GM19452 (cell line): ENCODE measurements around the gene RGS6.

Experiments
- ATAC-seq: cut with Tn5 transposase; IDR thresholded peaks from one replicate; pipeline ENCODE4 v1.9.1; 2021; ENCODE audit not compliant: unreplicated experiment

The RGS6 gene

DNA sequence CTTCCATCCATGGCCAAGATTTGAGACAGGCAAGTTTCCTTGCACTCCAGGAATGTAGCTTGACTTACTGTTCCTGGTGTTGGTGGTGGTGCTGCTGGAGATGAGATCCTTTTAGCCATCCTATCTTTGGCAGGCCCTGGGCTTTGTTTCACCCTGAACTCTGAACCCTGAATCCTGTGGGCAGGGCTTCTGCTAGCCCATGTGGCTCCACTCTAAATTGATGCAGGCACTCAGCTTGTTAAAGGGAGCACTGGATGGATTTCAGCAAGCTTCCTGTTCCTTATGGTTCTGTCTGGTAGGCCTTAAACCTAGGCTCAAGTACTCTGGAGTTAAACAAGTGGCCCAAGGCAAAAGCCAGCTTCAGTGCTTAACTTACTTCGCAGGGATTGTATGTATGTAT is 138.2 kb downstream of the RGS6 start:
- ATAC-seq = no peak

DNA sequence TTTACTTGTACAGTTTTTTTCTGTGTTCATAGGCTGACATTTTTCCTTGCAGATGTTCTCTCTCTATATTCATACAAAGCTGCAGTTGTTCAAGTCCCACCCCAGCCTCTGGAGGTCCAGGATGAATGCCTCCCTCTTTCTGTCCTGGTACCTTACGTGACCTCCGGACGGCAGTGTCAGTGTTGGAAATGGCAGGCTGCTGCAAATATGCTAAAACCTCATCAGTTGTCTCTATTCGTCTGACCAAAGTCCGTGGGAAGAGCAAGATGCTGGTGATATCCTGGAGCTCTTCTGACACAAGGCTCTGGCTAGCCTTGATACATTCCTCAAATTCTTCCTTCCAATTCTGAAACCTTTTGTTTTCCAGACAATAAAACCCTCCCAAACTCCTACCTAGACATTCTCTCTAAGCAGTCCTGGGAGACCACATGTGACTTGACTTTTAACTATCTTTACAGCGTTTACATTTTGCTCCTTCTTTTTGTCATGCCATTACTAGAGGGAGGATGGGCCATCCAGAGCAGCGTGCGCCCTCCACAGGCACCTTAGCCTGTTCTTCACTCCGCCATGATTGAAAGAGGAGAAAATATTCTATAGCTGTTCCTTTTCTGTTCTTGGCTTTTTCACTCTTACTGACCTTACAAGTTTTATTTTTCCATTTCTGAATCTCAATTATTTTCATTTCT is 143.6 kb downstream of the RGS6 start:
- no peak for ATAC-seq

DNA sequence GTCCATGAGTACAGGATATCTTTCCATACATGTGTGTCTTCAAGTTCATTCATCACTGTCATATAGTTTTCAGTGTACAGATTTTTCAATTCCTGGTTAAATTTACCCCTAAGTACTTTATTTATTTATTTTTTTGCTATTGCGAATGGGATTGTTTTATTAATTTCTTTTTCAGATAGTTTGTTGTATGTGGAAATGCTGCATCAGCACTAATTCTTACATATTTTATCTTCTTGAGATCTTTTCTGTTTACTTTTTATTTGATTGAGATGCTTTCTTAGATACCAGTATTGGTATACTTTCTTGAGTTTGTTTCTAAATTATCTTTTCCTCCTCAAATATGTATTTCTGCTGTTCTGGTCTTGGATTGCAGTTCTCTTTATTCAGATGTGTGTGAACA is 148.9 kb downstream of the RGS6 start:
- no peak for ATAC-seq

DNA sequence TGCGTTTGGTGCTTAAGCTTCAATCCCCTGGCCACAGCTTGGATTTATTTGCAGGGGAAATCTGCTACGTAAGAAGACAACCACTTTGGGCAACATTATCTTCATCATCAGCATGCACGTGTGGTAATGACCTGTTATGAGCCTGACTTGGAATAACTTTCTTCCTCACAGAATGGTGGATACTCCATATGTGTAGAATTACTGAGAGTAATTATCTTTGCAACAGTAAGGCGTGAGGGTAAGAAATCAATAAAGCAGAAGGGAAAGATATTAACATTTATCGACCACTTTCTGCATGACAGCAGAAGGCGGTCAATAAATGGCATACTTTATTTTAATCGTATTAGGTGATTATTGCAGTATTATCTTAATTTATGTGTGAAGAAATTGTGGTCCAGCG is 152.7 kb downstream of the RGS6 start:
- no peak for ATAC-seq

DNA sequence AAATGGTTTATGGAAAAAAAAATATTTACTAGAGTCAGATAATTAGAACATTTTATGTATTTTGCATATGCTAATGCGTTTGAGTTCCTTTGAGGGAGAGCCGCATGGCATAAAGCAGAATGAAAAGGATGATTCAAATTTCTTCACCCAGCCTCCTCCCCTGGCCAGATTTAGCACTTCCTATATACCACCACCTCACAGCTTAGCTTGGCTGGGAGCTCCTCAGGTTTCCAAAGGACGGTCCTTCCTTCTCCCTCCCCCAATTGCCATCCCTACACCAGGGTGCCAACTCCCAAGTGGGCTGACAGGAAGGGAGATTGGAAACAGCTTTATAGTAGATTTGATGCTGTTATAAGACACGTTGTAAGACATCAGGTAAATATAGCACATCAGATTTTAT is 157.4 kb downstream of the RGS6 start:
- ATAC-seq = no peak

DNA sequence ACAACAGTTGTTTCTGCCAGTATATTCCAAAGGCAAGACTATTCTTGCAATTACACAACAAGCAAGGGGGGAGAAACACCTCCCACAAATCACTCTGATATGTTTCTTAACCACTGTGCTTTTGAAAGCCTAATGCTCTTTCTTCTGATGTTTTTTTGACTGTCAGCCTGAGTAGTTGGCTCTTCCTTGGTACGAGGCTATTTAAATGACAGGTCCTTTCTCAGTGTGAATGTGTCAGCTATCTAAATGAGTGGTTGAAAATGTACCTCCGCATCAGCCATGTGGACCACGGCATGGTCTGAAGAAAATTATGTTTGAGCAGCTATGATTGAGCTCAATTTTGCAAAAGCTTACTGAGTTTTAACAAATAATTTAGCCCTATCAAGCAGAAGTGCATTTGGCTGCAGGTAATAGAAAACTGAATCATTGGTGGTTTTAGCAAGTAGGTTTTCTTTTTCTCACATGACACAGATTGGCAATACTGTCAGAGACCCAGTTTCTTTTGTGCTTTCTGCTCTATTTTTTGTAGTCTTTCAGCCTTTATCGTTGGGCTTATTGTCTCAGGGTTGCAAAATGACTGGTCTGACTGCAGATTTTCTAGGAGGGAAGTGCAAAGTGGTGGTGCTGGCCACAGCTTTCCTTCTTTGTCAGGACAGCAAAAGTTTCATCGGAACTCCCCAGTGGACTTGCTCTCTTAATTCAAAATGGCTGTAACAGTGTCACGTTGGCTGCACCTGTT is 162.8 kb downstream of the RGS6 start:
- ATAC-seq = no peak

DNA sequence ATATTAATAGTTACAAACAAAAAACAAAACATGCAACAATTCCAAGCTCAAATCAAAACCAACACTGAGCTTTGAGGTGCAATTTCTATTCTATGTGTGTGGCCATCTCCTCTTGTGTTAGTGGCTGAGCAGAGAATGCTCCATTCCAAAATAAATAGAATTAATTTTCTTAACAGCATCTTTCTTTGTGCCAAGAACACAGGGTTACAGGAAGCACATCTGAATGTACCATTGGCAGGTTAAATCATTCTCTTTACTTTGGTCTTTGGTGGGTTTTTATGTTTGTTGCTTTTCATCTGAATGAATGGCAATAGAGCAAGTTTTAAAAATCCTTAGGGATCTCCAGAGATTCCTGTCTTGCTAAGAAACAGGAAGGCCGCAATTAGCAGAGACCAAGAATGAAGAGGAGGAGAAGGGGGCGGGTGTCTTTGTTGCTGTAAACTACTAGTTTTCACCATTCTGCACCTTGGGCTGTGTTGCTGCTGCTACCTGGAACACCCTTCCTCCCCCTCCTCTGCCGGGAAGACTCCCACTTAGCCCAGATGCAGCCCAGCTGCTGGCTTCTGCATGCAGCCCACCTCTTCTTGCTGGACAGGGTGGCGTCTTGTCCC is 165.0 kb downstream of the RGS6 start:
- no peak for ATAC-seq

DNA sequence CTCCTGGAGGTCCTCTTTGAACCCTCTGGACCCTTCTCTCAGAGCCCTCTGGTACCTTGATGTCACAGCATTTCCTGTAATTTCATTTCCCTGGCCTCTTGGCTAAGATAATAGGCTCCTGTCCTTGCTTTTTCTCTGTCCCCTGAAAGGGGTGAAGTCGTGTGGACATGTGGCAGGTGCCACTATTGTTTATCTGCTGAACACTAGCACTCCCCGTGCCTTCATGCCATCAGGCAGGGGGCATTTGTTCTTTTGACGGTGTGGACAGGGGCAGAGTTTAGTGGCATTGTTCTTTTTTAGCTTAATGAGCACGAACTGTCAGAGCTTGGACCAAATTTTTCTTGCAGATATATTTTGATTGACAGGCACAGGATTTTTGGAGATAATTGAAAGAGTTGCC is 166.0 kb downstream of the RGS6 start:
- no peak for ATAC-seq

DNA sequence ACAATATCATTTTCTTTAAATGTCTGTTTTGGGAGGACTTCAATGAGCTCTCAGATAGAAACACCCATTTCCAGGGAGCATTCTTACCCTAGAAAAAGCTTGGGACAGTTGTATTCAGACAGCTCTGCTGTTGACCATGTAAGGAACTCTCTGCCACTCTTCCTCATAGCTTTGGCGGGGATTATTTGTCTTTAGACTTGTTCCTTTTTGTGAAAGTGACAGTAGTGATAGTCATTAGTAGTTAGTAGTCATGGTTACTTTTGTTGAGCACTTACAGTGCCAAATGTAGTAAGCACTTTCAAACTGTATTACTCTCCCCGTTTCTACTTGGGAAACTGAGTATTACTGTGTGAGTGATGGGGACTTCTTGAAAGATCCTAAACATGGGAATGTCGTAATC is 167.3 kb downstream of the RGS6 start:
- no peak for ATAC-seq

DNA sequence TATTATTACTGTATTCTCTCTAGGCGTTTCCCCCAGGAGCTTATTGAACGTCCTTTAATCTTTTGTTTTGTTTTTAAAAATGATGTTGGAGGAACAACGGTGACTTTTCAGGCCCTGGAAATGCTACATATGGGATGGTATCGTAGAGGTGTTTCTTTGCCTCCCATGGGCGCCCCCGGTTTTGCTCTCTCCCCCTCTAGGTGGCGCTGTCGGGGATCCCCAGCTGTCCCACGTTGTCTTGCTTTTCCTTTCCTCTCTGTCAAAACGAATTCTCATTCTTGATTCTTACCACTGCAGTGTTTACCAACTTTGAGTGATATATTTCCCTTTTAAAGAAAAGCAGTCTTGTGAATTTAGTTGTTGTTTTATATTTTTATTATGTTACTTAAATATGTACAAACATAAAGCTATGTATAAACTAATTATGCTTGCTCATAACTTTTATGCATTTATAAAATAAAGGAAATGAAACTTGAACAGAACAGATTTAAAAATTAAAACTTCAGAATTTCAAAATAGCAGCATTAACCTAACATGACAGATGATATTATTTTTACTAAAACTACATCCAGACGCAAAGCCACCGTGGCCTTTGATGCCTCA is 171.9 kb downstream of the RGS6 start:
- no peak for ATAC-seq

DNA sequence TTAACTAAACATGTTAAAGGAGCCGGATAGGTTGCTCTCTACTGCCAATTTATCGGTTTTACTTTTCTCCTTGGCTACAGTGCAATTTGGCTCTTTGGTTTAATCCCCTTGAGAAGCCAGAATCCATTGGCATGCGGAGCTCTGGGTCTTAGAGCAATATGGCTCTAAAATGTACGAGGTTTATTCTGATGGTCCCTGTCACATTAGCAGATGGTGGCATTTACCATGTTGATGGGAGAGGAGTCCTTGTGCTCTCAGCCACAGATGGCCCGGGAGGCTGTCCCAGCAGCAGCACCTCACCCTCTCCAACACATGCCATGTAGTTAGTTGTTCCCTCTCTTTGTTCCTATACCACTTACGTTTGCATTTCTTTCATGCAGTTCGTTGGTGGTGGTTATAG is 179.7 kb downstream of the RGS6 start:
- no peak for ATAC-seq

DNA sequence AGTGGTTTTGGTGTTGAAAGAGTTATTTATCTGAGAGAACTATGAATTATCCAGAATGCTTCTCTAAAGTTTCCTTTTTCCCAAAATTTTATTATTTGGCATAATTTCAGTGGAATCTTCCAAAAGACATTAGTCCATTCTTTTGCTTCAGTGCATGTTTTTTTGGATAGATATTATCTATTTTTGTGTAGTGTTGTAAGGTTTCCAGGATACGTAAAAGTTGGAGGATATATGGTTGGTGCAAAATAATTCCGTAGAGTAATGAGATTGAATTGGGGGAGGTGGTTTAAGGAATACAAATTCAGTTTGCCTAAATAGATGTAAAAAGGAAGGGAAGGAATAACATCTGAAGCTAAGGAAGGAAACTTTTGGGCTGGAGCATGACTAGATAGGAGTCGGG is 186.6 kb downstream of the RGS6 start:
- no peak for ATAC-seq

DNA sequence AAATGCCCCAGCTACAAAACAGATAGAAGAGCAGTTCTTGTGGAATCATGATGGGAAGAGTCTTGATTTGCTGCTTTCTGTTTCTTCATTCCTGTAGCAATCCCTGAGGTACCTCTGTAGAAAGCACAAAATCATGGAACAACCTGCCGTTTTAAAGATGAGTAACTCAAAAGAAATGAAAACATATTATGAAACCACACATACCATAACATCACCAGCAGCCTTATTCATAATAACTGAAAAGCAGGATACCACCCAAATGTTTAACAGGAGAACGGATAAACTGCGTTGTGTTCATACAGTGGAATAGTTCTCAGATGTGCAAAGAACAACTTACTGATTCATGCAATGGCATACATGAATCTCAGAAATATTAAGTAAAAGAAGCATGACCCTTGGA is 188.1 kb downstream of the RGS6 start:
- ATAC-seq = no peak

DNA sequence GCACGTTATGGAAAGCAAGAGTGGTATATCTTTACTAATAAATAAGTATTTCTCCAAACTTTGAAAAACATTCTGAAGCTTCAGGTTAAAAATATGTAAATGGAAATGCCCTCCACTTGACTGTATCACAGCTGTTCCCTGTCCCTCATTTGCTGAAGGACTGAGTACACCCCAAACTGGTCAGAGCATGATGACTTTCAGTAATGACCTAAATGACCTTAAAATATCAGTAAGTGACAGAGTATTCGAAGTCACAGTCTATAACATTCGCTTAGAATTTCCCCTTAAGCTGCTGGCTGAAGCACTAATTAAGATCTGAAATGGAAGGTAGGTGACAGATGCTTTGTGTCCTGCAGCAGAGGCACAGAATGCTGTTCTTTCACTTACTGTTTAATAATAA is 191.5 kb downstream of the RGS6 start:
- ATAC-seq = no peak

DNA sequence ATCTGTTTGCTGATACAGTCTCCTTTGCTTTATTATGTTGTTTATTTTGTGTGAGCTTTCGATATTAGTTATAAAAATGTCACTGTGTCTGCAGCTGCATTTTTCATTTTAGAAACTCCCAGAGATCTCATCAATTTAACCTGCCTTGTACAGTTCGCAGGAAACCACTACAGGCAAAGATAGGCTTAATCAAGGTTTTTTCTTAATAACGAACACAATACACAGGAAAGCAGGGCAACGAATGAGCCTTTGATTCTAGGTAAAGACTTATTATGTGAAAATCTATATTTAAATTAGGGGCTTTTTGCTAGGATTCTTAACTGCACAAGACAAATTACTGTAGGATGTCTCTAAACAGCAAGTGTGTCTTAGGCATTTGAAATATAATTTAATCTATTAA is 191.9 kb downstream of the RGS6 start:
- ATAC-seq = no peak

DNA sequence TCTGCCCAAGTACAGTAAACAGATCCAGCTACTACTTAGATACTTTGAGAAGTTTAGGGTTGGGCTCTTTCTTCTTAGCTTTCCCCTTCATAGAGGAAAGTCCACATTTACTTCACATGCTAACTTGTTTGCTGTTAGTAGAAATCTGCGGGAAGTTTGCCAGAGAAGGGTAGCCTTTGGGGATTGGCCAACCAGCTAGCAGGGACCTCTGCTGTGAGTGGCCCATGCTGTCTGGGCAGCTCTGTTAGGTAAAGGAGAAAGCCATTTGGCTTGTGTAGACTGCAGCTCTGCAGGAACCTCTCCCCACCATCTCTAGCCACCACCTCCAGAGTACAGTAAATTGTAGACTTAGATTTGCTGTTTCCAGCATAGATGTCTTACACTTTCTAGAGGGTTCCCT is 193.9 kb downstream of the RGS6 start:
- no peak for ATAC-seq

DNA sequence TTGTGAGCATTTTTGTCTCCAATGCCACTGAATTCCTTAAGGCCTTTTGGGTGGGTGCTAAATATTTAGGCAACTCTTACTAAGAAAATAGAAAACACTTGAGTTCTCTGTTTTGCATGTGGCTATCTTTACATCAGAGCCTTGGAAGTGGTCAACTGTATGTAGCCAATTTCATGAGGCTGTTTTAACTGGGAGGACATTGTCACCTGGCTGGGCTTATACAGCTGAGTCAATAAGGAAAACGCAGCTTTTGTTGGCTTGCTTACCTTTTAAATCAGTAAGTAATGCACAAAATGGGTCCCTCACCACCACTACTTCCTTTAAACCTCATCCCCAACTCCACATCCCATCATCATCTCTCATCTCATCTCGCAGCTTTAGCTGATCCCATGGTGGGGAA is 194.3 kb downstream of the RGS6 start:
- ATAC-seq = no peak

DNA sequence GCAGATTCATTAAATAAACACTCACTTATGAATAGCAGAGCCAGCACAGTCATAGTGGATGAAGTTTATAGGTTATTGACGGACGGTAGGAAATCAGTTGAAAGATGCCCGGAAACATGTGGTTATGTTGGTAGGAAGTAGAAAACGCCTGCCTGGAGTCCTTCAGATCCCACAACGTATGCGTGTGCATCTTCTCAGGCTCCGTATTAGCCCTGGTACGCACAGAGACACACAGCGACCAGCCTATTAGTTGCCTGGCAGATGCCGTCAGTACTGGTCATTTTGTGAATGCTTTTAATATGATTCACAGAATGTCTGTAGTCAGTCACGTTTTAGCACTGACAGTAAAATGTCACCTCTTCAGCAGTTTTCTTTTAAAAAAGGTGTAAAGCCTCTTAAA is 196.4 kb downstream of the RGS6 start:
- ATAC-seq = no peak

DNA sequence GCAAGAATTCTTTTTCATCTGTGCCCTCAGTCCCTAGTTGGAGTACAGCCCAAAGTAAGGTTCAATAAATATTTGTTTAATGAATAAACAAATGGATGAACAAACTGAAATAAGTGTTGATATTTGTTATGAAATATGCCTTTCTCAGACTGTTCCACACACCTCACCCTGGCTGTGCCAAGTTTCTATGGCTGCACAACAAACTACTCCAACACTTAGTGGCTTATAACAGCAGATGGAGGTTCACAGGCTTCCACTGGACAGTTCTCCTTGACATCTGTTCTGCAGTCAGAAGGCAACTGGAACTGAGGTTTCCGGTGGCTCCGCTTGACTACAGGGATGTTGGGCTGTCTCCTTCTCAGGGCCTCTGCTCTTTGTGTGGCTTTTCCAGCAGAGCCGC is 197.1 kb downstream of the RGS6 start:
- ATAC-seq = no peak

DNA sequence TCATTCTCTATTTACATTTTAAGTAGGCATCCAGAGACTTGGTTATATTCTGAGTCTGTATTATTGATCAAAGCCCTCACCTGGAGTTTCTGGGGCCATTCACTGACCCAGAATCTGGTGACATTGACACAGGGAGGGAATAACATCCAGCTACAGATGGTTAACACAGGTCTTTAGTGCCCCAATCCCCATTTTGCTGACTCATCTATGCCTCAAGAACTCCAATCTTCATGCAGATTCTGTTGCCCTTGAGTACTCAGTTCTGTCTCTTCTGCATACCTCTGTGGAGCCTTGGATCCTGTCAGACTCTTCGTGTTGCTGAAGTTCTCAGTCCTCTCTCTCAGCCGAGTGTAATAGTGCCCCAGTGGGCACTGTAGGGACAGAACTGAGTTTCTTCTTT is 208.9 kb downstream of the RGS6 start:
- no peak for ATAC-seq

DNA sequence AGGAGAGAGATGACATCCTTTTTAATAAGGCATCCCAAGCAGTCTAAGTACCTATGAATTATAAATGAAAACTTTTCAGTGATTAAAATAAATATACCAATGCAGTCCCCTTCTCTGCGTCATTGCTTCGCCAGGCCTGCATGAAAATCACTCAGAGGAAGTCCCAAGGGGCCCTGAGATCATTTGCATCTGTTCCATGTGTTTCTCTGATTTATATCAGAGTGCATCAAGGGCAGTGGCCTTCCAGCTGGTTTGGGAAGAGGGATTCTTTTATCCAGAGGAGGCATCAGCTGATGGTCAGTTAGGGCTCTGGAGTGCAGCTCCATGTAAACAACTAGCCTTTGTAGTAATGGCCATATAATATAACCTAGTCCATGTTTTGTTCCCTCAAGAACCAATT is 210.1 kb downstream of the RGS6 start:
- no peak for ATAC-seq

DNA sequence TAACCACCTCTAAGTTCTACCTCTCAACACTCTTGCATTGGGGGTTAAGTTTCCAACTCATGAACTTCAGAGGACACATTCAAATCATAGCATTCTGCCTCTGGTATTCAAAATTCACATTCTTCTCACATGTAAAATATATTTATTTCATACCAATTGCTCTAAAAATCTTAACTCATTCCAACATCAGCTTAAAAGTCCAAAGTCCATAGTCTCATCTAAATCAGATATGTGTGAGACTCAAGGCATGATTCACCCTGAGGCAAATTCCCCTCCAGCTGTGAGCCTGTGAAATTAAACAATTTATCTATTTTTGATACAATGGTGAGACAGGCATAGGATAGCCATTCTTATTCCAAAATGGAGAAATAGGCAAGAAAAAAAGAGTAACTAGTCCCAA is 214.0 kb downstream of the RGS6 start:
- no peak for ATAC-seq
